GM12878 (cell line): ENCODE measurements around the gene AKNA.

Source experiments
- MAX ChIP-seq: IDR thresholded peaks from 2 replicates; pipeline ENCODE4 v1.6.1; 2012; ENCODE audit warnings: low read depth, low read length, improper control_type of control experiment
- MTA3 ChIP-seq: IDR thresholded peaks from 2 replicates; pipeline ENCODE4 v1.6.1; 2012; ENCODE audit warnings: low read length, inconsistent platforms, borderline replicate concordance
- POLR2AphosphoS5 ChIP-seq: IDR thresholded peaks from 2 replicates; pipeline ENCODE4 v1.6.1; 2011; ENCODE audit warnings: mild to moderate bottlenecking, low read length, inconsistent platforms
- REST ChIP-seq: IDR thresholded peaks from 2 replicates; pipeline ENCODE4 v1.6.1; 2012; ENCODE audit warnings: mild to moderate bottlenecking, low read depth, low read length
- TCF12 ChIP-seq: IDR thresholded peaks from 2 replicates; pipeline ENCODE4 v1.6.1; 2011; ENCODE audit warnings: low read depth, mild to moderate bottlenecking, low read length
- WRNIP1 ChIP-seq: IDR thresholded peaks from 2 replicates; pipeline ENCODE4 v1.6.1; 2011; ENCODE audit warnings: low read depth, low read length, improper control_type of control experiment, borderline replicate concordance

- TF ChIP-seq MAX, result no peak
- no peak for TF ChIP-seq WRNIP1
- TF ChIP-seq MTA3, result no peak
- no peak for TF ChIP-seq POLR2AphosphoS5
- TF ChIP-seq TCF12, result no peak
- no peak for TF ChIP-seq REST
Measured at GRCh38 chr9:114286146-114286679, 101.6 kb downstream of the AKNA start.
